Measurements from ENCODE around the gene CLEC3B.

The CLEC3B gene

DNA sequence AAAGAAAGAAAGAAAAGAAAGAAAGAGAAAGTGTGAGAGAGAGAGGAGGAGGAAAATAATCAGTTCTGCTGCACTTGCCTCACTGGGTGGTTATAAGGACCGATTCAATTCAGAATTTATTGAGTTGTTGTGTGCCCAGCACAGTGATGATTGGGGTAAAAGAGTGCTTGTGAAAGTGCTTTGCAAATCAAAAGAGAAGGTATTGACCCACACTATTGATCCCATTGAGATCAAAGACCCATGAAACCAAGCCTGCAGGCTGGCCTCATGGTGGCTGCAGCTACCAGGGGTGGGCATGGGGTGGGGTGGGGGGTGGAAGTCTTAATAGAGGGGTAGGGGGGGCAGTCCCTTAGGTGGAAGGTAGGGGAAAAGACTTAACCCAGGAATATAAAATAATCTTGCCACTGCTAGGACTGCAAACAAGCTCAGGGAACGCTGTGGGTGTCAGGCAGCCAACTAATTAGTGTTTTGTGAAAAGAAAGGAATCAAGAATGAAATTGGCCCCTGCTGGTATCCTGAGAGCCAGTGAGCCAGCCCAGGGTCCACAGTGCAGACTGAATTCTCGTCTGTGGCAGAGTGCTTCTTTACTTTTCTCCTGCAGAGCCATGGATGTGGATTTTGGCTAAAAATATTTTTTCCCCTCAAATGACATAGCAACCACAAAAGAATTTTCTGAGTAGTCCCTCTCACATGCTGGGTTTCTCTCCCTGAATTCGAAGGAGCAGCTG, 34.2 kb downstream of the CLEC3B start:
- no peak for DNase-seq (ENCODE audit: low read depth, low spot score)
- no peak for TF ChIP-seq FOXP2 (optimal IDR thresholded peaks at IDR 0.05; ENCODE audit: control extremely low read depth, extremely low read length, insufficient read depth)
- no peak for TF ChIP-seq POLR2AphosphoS5 (IDR thresholded peaks at IDR 0.05; ENCODE audit: borderline replicate concordance, low read depth, low read length)
- no peak for TF ChIP-seq EZH2 (IDR thresholded peaks at IDR 0.05)
- Histone ChIP-seq H3K4me3 (no peak overlapping the region), H3K9me3 (ENCODE audit: low read depth, low read length) (no peaks in the 10 kb centered on the region), H3K27ac (no peak overlapping the region), H3K9ac (ENCODE audit: insufficient read length) (no peak overlapping the region), H3K36me3 (ENCODE audit: insufficient read depth, low read length) (no peaks in the 10 kb centered on the region)

DNA sequence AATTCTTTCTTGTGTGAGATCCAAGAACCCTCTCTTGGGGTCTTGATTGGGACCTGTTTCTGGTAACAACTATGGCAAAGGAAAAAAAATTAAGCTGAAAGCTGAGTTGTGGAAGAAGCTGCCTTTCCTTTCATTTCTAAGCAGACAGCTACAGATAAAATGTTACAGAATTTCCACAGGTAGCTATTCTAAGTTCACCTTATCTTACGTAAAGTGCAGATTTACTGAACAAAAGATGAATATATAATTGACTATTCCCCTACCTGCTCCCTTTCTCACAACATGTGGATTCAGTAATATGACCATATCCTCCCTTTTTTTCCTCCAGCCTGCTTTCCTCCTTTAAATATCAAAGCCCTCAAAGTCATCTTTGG, 36.6 kb downstream of the CLEC3B start:
- no peak for DNase-seq (ENCODE audit: low read depth, low spot score)
- Histone ChIP-seq H3K36me3 (ENCODE audit: insufficient read depth, low read length) (no peaks in the 10 kb centered on the region), H3K4me3 (no peak overlapping the region), H3K9ac (ENCODE audit: insufficient read length) (no peak overlapping the region), H3K27ac (no peak overlapping the region), H3K9me3 (ENCODE audit: low read depth, low read length) (no peaks in the 10 kb centered on the region)
- TF ChIP-seq EZH2 (IDR thresholded peaks at IDR 0.05) (no peak), POLR2AphosphoS5 (IDR thresholded peaks at IDR 0.05; ENCODE audit: borderline replicate concordance, low read depth, low read length) (no peak), FOXP2 (optimal IDR thresholded peaks at IDR 0.05; ENCODE audit: control extremely low read depth, extremely low read length, insufficient read depth) (no peak)

GRCh38 chr3:45064512-45065372, 38.6 kb downstream of the CLEC3B start:
- Histone ChIP-seq H3K9ac (ENCODE audit: insufficient read length) (no peak overlapping the region), H3K27ac (no peak overlapping the region), H3K4me3 (no peak overlapping the region), H3K36me3 (ENCODE audit: insufficient read depth, low read length) (no peaks in the 10 kb centered on the region), H3K9me3 (ENCODE audit: low read depth, low read length) (no peaks in the 10 kb centered on the region)
- TF ChIP-seq FOXP2 (optimal IDR thresholded peaks at IDR 0.05; ENCODE audit: control extremely low read depth, extremely low read length, insufficient read depth) (no peak), POLR2AphosphoS5 (IDR thresholded peaks at IDR 0.05; ENCODE audit: borderline replicate concordance, low read depth, low read length) (no peak), EZH2 (IDR thresholded peaks at IDR 0.05) (no peak)
- no peak for DNase-seq (ENCODE audit: low read depth, low spot score)

GRCh38 chr3:45065373-45065720, 39.2 kb downstream of the CLEC3B start:
- DNase-seq (ENCODE audit: low read depth, low spot score), result no peak
- H3K36me3 ChIP-seq (ENCODE audit: insufficient read depth, low read length), result no peaks in the 10 kb centered on the region
- H3K9ac ChIP-seq (ENCODE audit: insufficient read length), result no peak overlapping the region
- H3K4me3 ChIP-seq, result no peak overlapping the region
- H3K27ac ChIP-seq, result no peak overlapping the region
- no peak for TF ChIP-seq FOXP2 (optimal IDR thresholded peaks at IDR 0.05; ENCODE audit: control extremely low read depth, extremely low read length, insufficient read depth)
- TF ChIP-seq EZH2 (IDR thresholded peaks at IDR 0.05), result no peak
- TF ChIP-seq POLR2AphosphoS5 (IDR thresholded peaks at IDR 0.05; ENCODE audit: borderline replicate concordance, low read depth, low read length), result no peak
- no peaks in the 10 kb centered on the region for H3K9me3 ChIP-seq (ENCODE audit: low read depth, low read length)

DNA sequence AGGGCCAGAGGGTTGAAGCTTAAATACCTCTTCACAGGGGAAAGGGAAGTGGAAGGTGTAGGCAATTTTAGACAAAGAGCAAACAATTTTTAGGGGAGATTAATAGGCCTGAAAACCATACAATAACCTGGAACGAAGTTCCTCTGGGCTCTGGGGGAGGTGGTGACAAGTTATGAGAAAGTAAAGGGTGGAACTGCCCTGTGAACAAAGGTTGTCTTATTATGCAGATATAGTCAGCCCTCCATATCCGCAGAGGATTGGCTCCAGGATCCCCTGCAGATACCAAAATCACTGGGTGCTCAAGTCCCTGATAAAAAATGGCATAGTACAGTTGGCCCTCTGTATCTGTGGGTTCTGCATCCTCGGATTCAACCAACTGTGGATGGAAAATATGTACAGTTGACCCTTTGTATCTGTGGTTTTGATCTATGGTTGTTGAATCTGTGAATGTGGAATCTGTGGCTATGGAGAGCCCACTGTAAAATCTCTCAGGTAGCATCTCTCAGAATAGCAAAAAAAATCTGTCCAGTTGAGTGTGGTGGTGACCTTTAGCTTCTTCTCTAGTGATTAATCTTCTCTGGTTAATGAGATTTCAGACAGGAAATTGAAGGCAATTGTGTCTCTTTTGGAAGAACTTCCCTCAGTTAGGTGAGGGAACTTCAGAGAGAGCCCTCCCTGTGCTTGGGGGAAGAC, 40.2 kb downstream of the CLEC3B start:
- Histone ChIP-seq H3K4me3 (no peak overlapping the region), H3K9ac (ENCODE audit: insufficient read length) (no peak overlapping the region), H3K27ac (no peak overlapping the region), H3K36me3 (ENCODE audit: insufficient read depth, low read length) (no peaks in the 10 kb centered on the region), H3K9me3 (ENCODE audit: low read depth, low read length) (no peaks in the 10 kb centered on the region)
- TF ChIP-seq FOXP2 (optimal IDR thresholded peaks at IDR 0.05; ENCODE audit: control extremely low read depth, extremely low read length, insufficient read depth), result no peak
- TF ChIP-seq POLR2AphosphoS5 (IDR thresholded peaks at IDR 0.05; ENCODE audit: borderline replicate concordance, low read depth, low read length), result no peak
- no peak for TF ChIP-seq EZH2 (IDR thresholded peaks at IDR 0.05)
- DNase-seq (ENCODE audit: low read depth, low spot score), result no peak

- no peak for TF ChIP-seq POLR2AphosphoS5 (IDR thresholded peaks at IDR 0.05; ENCODE audit: borderline replicate concordance, low read depth, low read length)
- no peak for TF ChIP-seq EZH2 (IDR thresholded peaks at IDR 0.05)
- no peak for TF ChIP-seq FOXP2 (optimal IDR thresholded peaks at IDR 0.05; ENCODE audit: control extremely low read depth, extremely low read length, insufficient read depth)
- no peak overlapping the region for H3K4me3 ChIP-seq
- DNase-seq (ENCODE audit: low read depth, low spot score), result no peak
- H3K27ac ChIP-seq, result no peak overlapping the region
- H3K36me3 ChIP-seq (ENCODE audit: insufficient read depth, low read length), result no peaks in the 10 kb centered on the region
- no peaks in the 10 kb centered on the region for H3K9me3 ChIP-seq (ENCODE audit: low read depth, low read length)
- no peak overlapping the region for H3K9ac ChIP-seq (ENCODE audit: insufficient read length)
Observed at GRCh38 chr3:45067486-45067885, 41.4 kb downstream of the CLEC3B start.

DNA sequence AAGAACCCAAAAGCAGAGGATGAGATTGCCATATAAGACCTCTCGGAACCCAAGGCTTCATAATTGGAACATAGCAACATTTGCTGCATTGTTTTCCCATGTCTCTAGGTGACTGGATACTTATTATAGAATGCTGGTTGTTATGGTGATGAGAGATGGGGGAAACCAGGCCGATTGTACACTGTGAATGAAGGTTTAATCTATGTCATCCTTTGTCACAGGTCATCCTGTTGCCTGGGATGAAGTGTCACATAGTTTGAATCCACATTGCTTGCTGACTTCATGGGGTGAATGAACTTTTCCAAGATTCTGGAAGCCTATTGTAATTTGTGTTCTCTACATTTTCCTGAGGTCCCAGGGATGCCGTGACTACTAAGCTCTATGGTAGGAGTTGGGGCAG, 41.8 kb downstream of the CLEC3B start:
- no peak for DNase-seq (ENCODE audit: low read depth, low spot score)
- H3K27ac ChIP-seq, result no peak overlapping the region
- H3K9me3 ChIP-seq (ENCODE audit: low read depth, low read length), result no peaks in the 10 kb centered on the region
- H3K9ac ChIP-seq (ENCODE audit: insufficient read length), result no peak overlapping the region
- H3K36me3 ChIP-seq (ENCODE audit: insufficient read depth, low read length), result no peaks in the 10 kb centered on the region
- H3K4me3 ChIP-seq, result no peak overlapping the region
- no peak for TF ChIP-seq POLR2AphosphoS5 (IDR thresholded peaks at IDR 0.05; ENCODE audit: borderline replicate concordance, low read depth, low read length)
- TF ChIP-seq FOXP2 (optimal IDR thresholded peaks at IDR 0.05; ENCODE audit: control extremely low read depth, extremely low read length, insufficient read depth), result no peak
- no peak for TF ChIP-seq EZH2 (IDR thresholded peaks at IDR 0.05)

DNA sequence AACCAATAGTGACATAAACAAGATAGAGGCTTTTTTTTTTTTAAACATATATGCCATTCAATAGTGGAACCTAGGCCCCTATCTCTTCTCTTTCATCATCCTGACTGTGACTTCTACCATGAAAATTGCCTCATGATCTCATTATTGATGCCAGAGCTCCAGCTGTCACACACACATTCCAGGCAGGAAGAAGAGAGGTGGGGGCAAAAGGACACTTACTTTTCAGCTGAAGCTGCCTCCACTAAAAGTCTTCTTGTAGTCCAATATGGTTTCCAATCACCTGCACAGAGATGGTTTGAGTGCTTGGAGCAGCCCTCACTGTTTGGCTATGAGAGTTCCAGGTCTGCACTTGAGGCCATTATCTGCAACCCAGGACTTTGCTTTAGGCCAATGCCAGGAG, 45.0 kb downstream of the CLEC3B start:
- Histone ChIP-seq H3K9me3 (ENCODE audit: low read depth, low read length) (no peaks in the 10 kb centered on the region), H3K36me3 (ENCODE audit: insufficient read depth, low read length) (no peaks in the 10 kb centered on the region), H3K9ac (ENCODE audit: insufficient read length) (no peak overlapping the region), H3K27ac (no peak overlapping the region), H3K4me3 (no peak overlapping the region)
- TF ChIP-seq EZH2 (IDR thresholded peaks at IDR 0.05) (no peak), FOXP2 (optimal IDR thresholded peaks at IDR 0.05; ENCODE audit: control extremely low read depth, extremely low read length, insufficient read depth) (no peak), POLR2AphosphoS5 (IDR thresholded peaks at IDR 0.05; ENCODE audit: borderline replicate concordance, low read depth, low read length) (no peak)
- DNase-seq (ENCODE audit: low read depth, low spot score), result no peak

All from SK-N-MC (cell line).